ENCODE measurements around the gene ARHGEF1.

ARHGEF1 gene

GRCh38 chr19:41860419-41861115 is 22.4 kb upstream of the ARHGEF1 start:
- TF ChIP-seq ZNF548 (tag by site-specific recombination; IDR thresholded peaks at IDR 0.05): no peak
- peak; percentile 14; the same call in 1 of the 2 replicates for TF ChIP-seq ZNF623 (tag by site-specific recombination; IDR thresholded peaks at IDR 0.05)
- TF ChIP-seq ZNF544 (tag by site-specific recombination; IDR thresholded peaks at IDR 0.05): no peak
- peak; percentile 15 for TF ChIP-seq ZXDB (tag by site-specific recombination; IDR thresholded peaks at IDR 0.05)
- TF ChIP-seq ZFP37 (tag by site-specific recombination; IDR thresholded peaks at IDR 0.05): peak; percentile 70; the same call in 1 of the 2 replicates
- TF ChIP-seq ZNF24 (tag by site-specific recombination; IDR thresholded peaks at IDR 0.05): no peak; the same call in 1 of the 2 replicates
- no peak for TF ChIP-seq ZNF18 (tag by site-specific recombination; IDR thresholded peaks at IDR 0.05)
- no peak for TF ChIP-seq ZSCAN23 (tag by site-specific recombination; IDR thresholded peaks at IDR 0.05)
- no peak for TF ChIP-seq ZNF274 (IDR thresholded peaks at IDR 0.05; ENCODE audit: low read length)
- 0 out of 2 replicates have a peak, but pooled peaks have one; percentile 17 for TF ChIP-seq ZNF274 (tag by site-specific recombination; IDR thresholded peaks at IDR 0.05; ENCODE audit: borderline replicate concordance)
- peak; percentile 37; the same call in 1 of the 2 replicates for TF ChIP-seq ZBTB48 (tag by site-specific recombination; IDR thresholded peaks at IDR 0.05)
- TF ChIP-seq ZFHX2 (tag by site-specific recombination; conservative IDR thresholded peaks at IDR 0.05): peak; percentile 43
- peak; percentile 40; the same call in 1 of the 2 replicates for TF ChIP-seq KLF16 (tag by site-specific recombination; IDR thresholded peaks at IDR 0.05)
- 0 out of 2 replicates have a peak, but pooled peaks have one; percentile 6 for TF ChIP-seq ZNF146 (tag by site-specific recombination; IDR thresholded peaks at IDR 0.05)
- peak; percentile 10; the same call in 1 of the 2 replicates for TF ChIP-seq KLF9 (tag by site-specific recombination; IDR thresholded peaks at IDR 0.05; ENCODE audit: low read depth)
- no peak for TF ChIP-seq HIC1 (tag by site-specific recombination; IDR thresholded peaks at IDR 0.05)
- TF ChIP-seq ZNF501 (tag by site-specific recombination; IDR thresholded peaks at IDR 0.05): peak; percentile 47; the same call in 1 of the 2 replicates
- no peaks in the 10 kb centered on the region for H3K9me3 ChIP-seq (ENCODE audit: control insufficient read depth, insufficient read depth, low read depth, low read length)
- ChIA-PET POLR2A (interaction anchor here (0.6 to 3.9 kb wide), 23 partner anchors 11 to 1603 kb away, joined by 3 to 118 read pairs (median 5); partner anchors contain the start of genes ARHGEF1, DMAC2, DMRTC2 and GSK3A), CTCF (interaction anchor here (0.6 to 4.3 kb wide), 14 partner anchors 8 to 180 kb away, joined by 3 to 34 read pairs (median 6); no protein-coding TSS in a partner anchor)
- H3K4me1 ChIP-seq (ENCODE audit: control insufficient read depth, insufficient read depth, low read length): peaks cover 27% of the 10 kb centered on the region
- H3K36me3 ChIP-seq (ENCODE audit: control insufficient read depth in 2 of 2, insufficient read depth in 1 of 2, low read length in 2 of 2): peaks cover 49 to 52% of the 10 kb centered on the region in 2 experiments
- peak overlapping the region; percentile 100 for H3K27ac ChIP-seq (ENCODE audit: extremely low read depth, low read depth, low read length)
- H3K4me3 ChIP-seq (ENCODE audit: low read depth, low read length): peak overlapping the region; percentile 89

GRCh38 chr19:41861116-41861768 is 21.7 kb upstream of the ARHGEF1 start:
- Histone ChIP-seq H3K4me1 (ENCODE audit: control insufficient read depth, insufficient read depth, low read length) (peaks cover 28% of the 10 kb centered on the region), H3K27ac (ENCODE audit: extremely low read depth, low read depth, low read length) (peak overlapping the region; percentile 100), H3K36me3 (ENCODE audit: control insufficient read depth in 2 of 2, insufficient read depth in 1 of 2, low read length in 2 of 2) (peaks cover 56% of the 10 kb centered on the region in 2 experiments), H3K9me3 (ENCODE audit: control insufficient read depth, insufficient read depth, low read depth, low read length) (no peaks in the 10 kb centered on the region), H3K4me3 (ENCODE audit: low read depth, low read length) (peak overlapping the region; percentile 89)
- ChIA-PET POLR2A (interaction anchor here (0.6 to 3.9 kb wide), 8 partner anchors 10 to 97 kb away, joined by 3 to 118 read pairs (median 22); partner anchors contain the start of genes ARHGEF1 and RABAC1), CTCF (interaction anchor here (0.6 to 4.3 kb wide), 7 partner anchors 9 to 382 kb away, joined by 3 to 34 read pairs (median 10); no protein-coding TSS in a partner anchor)
- TF ChIP-seq SCRT2 (tag by site-specific recombination; IDR thresholded peaks at IDR 0.05) (peak; percentile 95), SCRT1 (tag by site-specific recombination; IDR thresholded peaks at IDR 0.05; ENCODE audit: borderline replicate concordance) (peak; percentile 97), ZBTB49 (tag by site-specific recombination; IDR thresholded peaks at IDR 0.05; ENCODE audit: low read depth) (no peak), ZNF132 (tag by site-specific recombination; IDR thresholded peaks at IDR 0.05; ENCODE audit: borderline replicate concordance) (no peak), ZNF785 (tag by site-specific recombination; IDR thresholded peaks at IDR 0.05) (no peak), SETDB1 (IDR thresholded peaks at IDR 0.05; ENCODE audit: insufficient read length, low read length) (no peak), ZNF335 (tag by site-specific recombination; conservative IDR thresholded peaks at IDR 0.05) (0 out of 2 replicates have a peak, but pooled peaks have one; percentile 21)
